Activated T-cell treated with anti-CD3 and anti-CD28 coated beads for 48 hours (primary cell): ENCODE measurements around the gene PPP4R3B.
"Not testable (repeated sequence)": the region's sequence is repeated elsewhere in the genome, so short reads cannot be mapped to it uniquely, and the experiment has no call there.

Source experiments
- DNase-seq: peaks from one replicate; pipeline ENCODE4 v3.0.0-alpha.2; 2020; ENCODE audit warnings: low read depth

PPP4R3B gene

GRCh38 chr2:55595536-55595935 lies 21.9 kb downstream of the PPP4R3B start:
- DNase-seq: no peak

- no peak for DNase-seq
These were observed 25.3 kb downstream of the PPP4R3B start for GRCh38 chr2:55592130-55592529.

GRCh38 chr2:55590810-55591440 lies 26.5 kb downstream of the PPP4R3B start:
- DNase-seq: no peak

GRCh38 chr2:55585451-55586080 lies 31.9 kb downstream of the PPP4R3B start:
- no peak for DNase-seq

- no peak for DNase-seq
These were observed 35.4 kb downstream of the PPP4R3B start for GRCh38 chr2:55581874-55582547.

- DNase-seq: no peak
These were observed 36.0 kb downstream of the PPP4R3B start for GRCh38 chr2:55581435-55581834.

- not testable (repeated sequence) for DNase-seq
These were observed 48.4 kb downstream of the PPP4R3B start for GRCh38 chr2:55569002-55569401.

GRCh38 chr2:55567298-55567697 lies 50.1 kb downstream of the PPP4R3B start:
- no peak for DNase-seq

GRCh38 chr2:55565613-55566012 lies 51.8 kb downstream of the PPP4R3B start:
- DNase-seq: no peak

GRCh38 chr2:55560855-55561254 lies 56.6 kb downstream of the PPP4R3B start:
- DNase-seq: no peak

- DNase-seq: no peak
These were observed 60.6 kb downstream of the PPP4R3B start for GRCh38 chr2:55556809-55557208.

- no peak for DNase-seq
These were observed 61.4 kb downstream of the PPP4R3B start for GRCh38 chr2:55555977-55556376.

GRCh38 chr2:55553321-55553720 lies 64.1 kb downstream of the PPP4R3B start:
- DNase-seq: no peak

GRCh38 chr2:55550368-55551102 lies 66.9 kb downstream of the PPP4R3B start:
- DNase-seq: no peak

- not testable (repeated sequence) for DNase-seq
These were observed 69.7 kb downstream of the PPP4R3B start for GRCh38 chr2:55547679-55548078.

GRCh38 chr2:55547001-55547400 lies 70.4 kb downstream of the PPP4R3B start:
- DNase-seq: no peak

GRCh38 chr2:55530539-55531081 lies 86.8 kb downstream of the PPP4R3B start:
- DNase-seq: no peak

- no peak for DNase-seq
These were observed 91.2 kb downstream of the PPP4R3B start for GRCh38 chr2:55526174-55526573.

- no peak for DNase-seq
These were observed 92.5 kb downstream of the PPP4R3B start for GRCh38 chr2:55524884-55525437.

- peak; percentile 8 for DNase-seq
These were observed 97.2 kb downstream of the PPP4R3B start for GRCh38 chr2:55519938-55520885.

GRCh38 chr2:55518841-55519165 lies 98.6 kb downstream of the PPP4R3B start:
- no peak for DNase-seq
